GM23338 (cell line): Measurements from ENCODE around the gene ATOH8. TPM values are rescaled to one million over a fixed set of nuclear protein-coding genes. Genes with fewer than 3 reads are reported as not detected.

Experiments
- ATAC-seq: fragments of 200-7000 bp; cut with Tn5 transposase; 3 replicates; pipeline ENCODE4 v1.9.1; 2020
- DNase-seq: peaks from one replicate; pipeline ENCODE4 v3.0.0-alpha.2; 2015; ENCODE audit warnings: low spot score
- H2AFZ ChIP-seq: fragments of 200-600 bp; sonication (generic); 2 replicates; pipeline ENCODE4 v1.8.0; 2016; ENCODE audit warnings: antibody characterized with exemption, mild to moderate bottlenecking, moderate library complexity
- H3F3A ChIP-seq: fragments of 200-600 bp; sonication (generic); replicated peaks from 2 replicates; pipeline ENCODE4 v1.8.0; 2017; ENCODE audit warnings: antibody characterized with exemption, mixed run types, low read depth
- H3K27ac ChIP-seq: fragments of 200-600 bp; sonication (generic); 2 replicates; pipeline ENCODE4 v1.6.1; 2016; ENCODE audit warnings: low read depth
- H3K27me3 ChIP-seq: fragments of 200-600 bp; sonication (generic); 2 replicates; pipeline ENCODE4 v1.8.0; 2016; ENCODE audit warnings: mild to moderate bottlenecking, mixed run types, moderate library complexity; ENCODE audit not compliant: insufficient read depth
- H3K36me3 ChIP-seq: fragments of 200-600 bp; sonication (generic); 2 replicates; pipeline ENCODE4 v1.8.0; 2016; ENCODE audit warnings: mild to moderate bottlenecking; ENCODE audit not compliant: insufficient read depth
- H3K4me1 ChIP-seq: fragments of 200-600 bp; sonication (generic); 2 replicates; pipeline ENCODE4 v1.8.0; 2016; ENCODE audit warnings: mild to moderate bottlenecking, moderate library complexity; ENCODE audit not compliant: insufficient read depth
- H3K4me2 ChIP-seq: fragments of 200-600 bp; sonication (generic); 2 replicates; pipeline ENCODE4 v1.7.1; 2017; ENCODE audit warnings: mixed run types
- H3K4me3 ChIP-seq: fragments of 200-600 bp; sonication (generic); 2 replicates; pipeline ENCODE4 v1.6.1; 2016; ENCODE audit warnings: mixed run types
- H3K79me2 ChIP-seq: fragments of 200-600 bp; sonication (generic); replicated peaks from 2 replicates; pipeline ENCODE4 v1.8.0; 2017; ENCODE audit warnings: mild to moderate bottlenecking; ENCODE audit not compliant: insufficient read depth
- H3K9me2 ChIP-seq: fragments of 200-600 bp; sonication (generic); 2 replicates; pipeline ENCODE4 v1.8.0; 2017; ENCODE audit not compliant: insufficient read depth
- H4K20me1 ChIP-seq: fragments of 200-600 bp; sonication (generic); replicated peaks from 2 replicates; pipeline ENCODE4 v1.8.0; 2017; ENCODE audit warnings: mild to moderate bottlenecking; ENCODE audit not compliant: insufficient read depth
- H3K27ac Mint-ChIP-seq: 2 replicates; pipeline ENCODE4 v1.8.0; 2020; ENCODE audit warnings: inconsistent platforms, mild to moderate bottlenecking, moderate library complexity, mixed read lengths
- H3K27me3 Mint-ChIP-seq: 3 replicates; pipeline ENCODE4 v1.8.0; 2022; ENCODE audit warnings: low read depth, mild to moderate bottlenecking, moderate library complexity, mixed read lengths, inconsistent platforms; ENCODE audit not compliant: insufficient read depth, poor library complexity
- H3K36me3 Mint-ChIP-seq: 3 replicates; pipeline ENCODE4 v1.8.0; 2021; ENCODE audit warnings: low read depth, mild to moderate bottlenecking, inconsistent platforms, moderate library complexity, mixed read lengths
- H3K4me1 Mint-ChIP-seq: 3 replicates; pipeline ENCODE4 v1.8.0; 2020; ENCODE audit warnings: mild to moderate bottlenecking, inconsistent platforms, mixed read lengths
- H3K4me3 Mint-ChIP-seq: 3 replicates; pipeline ENCODE4 v1.8.0; 2021; ENCODE audit warnings: moderate library complexity, mild to moderate bottlenecking, inconsistent platforms, mixed read lengths
- H3K9me3 Mint-ChIP-seq: 3 replicates; pipeline ENCODE4 v1.8.0; 2020; ENCODE audit warnings: moderate library complexity, mild to moderate bottlenecking, inconsistent platforms, mixed read lengths
- EZH2 ChIP-seq: fragments of 200-600 bp; sonication (generic); IDR thresholded peaks from one replicate; pipeline ENCODE4 v1.8.0; 2017; ENCODE audit warnings: antibody characterized with exemption, mild to moderate bottlenecking, low read depth; ENCODE audit not compliant: unreplicated experiment
- JUNB ChIP-seq: IDR thresholded peaks from one replicate; pipeline ENCODE4 v1.6.1; 2016; ENCODE audit warnings: antibody characterized with exemption; ENCODE audit not compliant: unreplicated experiment
- NANOG ChIP-seq: IDR thresholded peaks from 2 replicates; pipeline ENCODE4 v1.6.1; 2016; ENCODE audit warnings: antibody characterized with exemption, borderline replicate concordance
- STAT1 ChIP-seq: IDR thresholded peaks from one replicate; pipeline ENCODE4 v1.6.1; 2016; ENCODE audit warnings: antibody characterized with exemption; ENCODE audit not compliant: unreplicated experiment
- ZNF114 ChIP-seq: fragments of 250-450 bp; sonication (Bioruptor Pico); IDR thresholded peaks from 2 replicates; pipeline ENCODE4 v1.5.0; 2020; ENCODE audit warnings: mild to moderate bottlenecking, moderate library complexity
- ZNF462 ChIP-seq: fragments of 250-450 bp; sonication (Bioruptor Pico); IDR thresholded peaks from 2 replicates; pipeline ENCODE4 v1.5.0; 2020; ENCODE audit warnings: mild to moderate bottlenecking, moderate library complexity
- polyA plus RNA-seq: library from polyadenylated mRNA; unstranded; fragments of >200 nt; fragmentation: Nextera tagmentation; extraction: Ambion mirVana; gene quantifications from 2 replicates; pipeline ENCODE4 v1.2.1, GENCODE V29; 2016
- total RNA-seq: library from RNA; depleted of rRNA; stranded (reverse); fragments of >200 nt; shearing (Covaris generic); gene quantifications from 2 replicates; pipeline ENCODE4 v1.2.3, GENCODE V29; 2014

Gene ATOH8
- total and polyA plus RNA-seq, 2 experiments from 2014 or later: 0.11 to 0.97 TPM

DNA sequence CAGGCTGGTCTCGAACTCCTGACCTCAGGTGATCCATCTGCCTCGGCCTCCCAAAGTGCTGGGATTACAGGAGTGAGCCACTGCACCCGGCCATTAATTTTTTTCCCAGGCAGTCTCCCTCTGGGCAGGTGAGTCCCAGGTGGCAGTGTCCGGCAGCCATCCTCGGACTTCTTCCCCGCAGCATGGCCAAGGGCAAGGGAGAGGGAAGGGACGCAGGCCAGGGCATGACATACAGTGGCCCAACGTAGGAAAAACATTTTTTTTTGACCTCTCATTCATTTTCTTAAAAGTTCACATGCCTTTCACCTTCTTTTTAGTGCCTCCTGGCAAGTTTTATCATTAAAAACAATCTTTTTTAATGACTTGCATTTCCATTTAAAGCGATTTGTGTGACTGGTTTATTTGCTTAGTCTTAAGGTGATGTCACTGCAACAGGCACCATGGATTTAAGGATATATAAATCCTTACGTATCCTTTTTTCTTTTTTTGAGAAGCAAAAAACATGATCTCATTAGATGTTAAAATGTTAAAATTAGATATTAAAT lies 23.0 kb upstream of the ATOH8 start:
- H3K4me1 Mint-ChIP-seq: no peaks in the 10 kb centered on the region
- no peaks in the 10 kb centered on the region for H3K79me2 ChIP-seq
- TF ChIP-seq NANOG (no peak), ZNF462 (CRISPR knock-in tag) (no peak), JUNB (no peak)
- no peaks in the 10 kb centered on the region for H3K9me2 ChIP-seq
- H4K20me1 ChIP-seq: no peaks in the 10 kb centered on the region
- H2AFZ ChIP-seq: no peak overlapping the region
- no peak overlapping the region for H3K27ac Mint-ChIP-seq
- H3F3A ChIP-seq: no peaks in the 10 kb centered on the region
- ATAC-seq (no peak), DNase-seq (no peak)
- H3K27me3 Mint-ChIP-seq: peaks cover 7% of the 10 kb centered on the region
- no peak overlapping the region for H3K4me2 ChIP-seq
- no peaks in the 10 kb centered on the region for H3K27me3 ChIP-seq
- no peaks in the 10 kb centered on the region for H3K36me3 Mint-ChIP-seq
- H3K9me3 Mint-ChIP-seq: no peaks in the 10 kb centered on the region
- no peak overlapping the region for H3K4me3 ChIP-seq
- H3K4me1 ChIP-seq: no peaks in the 10 kb centered on the region
- no peak overlapping the region for H3K4me3 Mint-ChIP-seq
- H3K36me3 ChIP-seq: no peaks in the 10 kb centered on the region
- no peak overlapping the region for H3K27ac ChIP-seq

DNA sequence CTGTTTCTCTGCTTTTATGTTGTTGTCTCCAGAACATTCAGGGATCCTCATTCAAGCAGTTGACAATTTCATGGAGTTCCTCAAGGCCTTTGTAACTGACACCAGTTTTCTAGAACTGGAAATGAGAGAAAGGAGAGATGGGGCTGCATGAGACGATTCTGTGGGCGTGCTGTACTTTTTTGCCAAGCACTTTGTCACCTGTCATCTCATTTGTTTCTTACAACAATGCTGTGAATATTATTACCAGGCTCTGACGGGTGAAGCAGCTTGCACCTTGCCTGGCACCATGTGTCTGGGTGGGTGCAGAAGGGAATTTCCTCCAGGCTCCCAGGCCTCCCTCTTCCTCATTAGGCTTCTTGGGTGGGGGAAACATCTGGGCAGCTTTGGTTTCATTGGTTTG lies 22.2 kb upstream of the ATOH8 start:
- Mint-ChIP-seq H3K27me3 (peaks cover 7% of the 10 kb centered on the region), H3K4me3 (no peak overlapping the region), H3K9me3 (no peaks in the 10 kb centered on the region), H3K4me1 (no peaks in the 10 kb centered on the region), H3K27ac (no peak overlapping the region), H3K36me3 (no peaks in the 10 kb centered on the region)
- Histone ChIP-seq H3K4me1 (no peaks in the 10 kb centered on the region), H4K20me1 (no peaks in the 10 kb centered on the region), H3K4me2 (no peak overlapping the region), H3K36me3 (no peaks in the 10 kb centered on the region), H3F3A (no peaks in the 10 kb centered on the region), H3K9me2 (no peaks in the 10 kb centered on the region), H3K4me3 (no peak overlapping the region), H3K79me2 (no peaks in the 10 kb centered on the region), H3K27ac (no peak overlapping the region), H2AFZ (no peak overlapping the region), H3K27me3 (no peaks in the 10 kb centered on the region)
- no peak for DNase-seq
- ATAC-seq: no peak
- no peak for TF ChIP-seq ZNF114
- TF ChIP-seq ZNF462 (CRISPR knock-in tag): no peak
- no peak for TF ChIP-seq JUNB
- no peak for TF ChIP-seq EZH2
- TF ChIP-seq STAT1: no peak
